Activated effector memory CD4-positive, alpha-beta T cell treated with anti-CD3 and anti-CD28 coated beads, Interleukin-2, amount 50 U/mL, for 16 hours (primary cell): Measurements from ENCODE around the gene PARG.
"Not testable (repeated sequence)": the region's sequence is repeated elsewhere in the genome, so short reads cannot be mapped to it uniquely, and the experiment has no call there.

Experiments used
- DNase-seq: peaks from one replicate; pipeline ENCODE4 v3.0.0-alpha.2; 2020

PARG gene

GRCh38 chr10:49819234-49819958 lies 122.4 kb downstream of the PARG start:
- DNase-seq = no peak

DNA sequence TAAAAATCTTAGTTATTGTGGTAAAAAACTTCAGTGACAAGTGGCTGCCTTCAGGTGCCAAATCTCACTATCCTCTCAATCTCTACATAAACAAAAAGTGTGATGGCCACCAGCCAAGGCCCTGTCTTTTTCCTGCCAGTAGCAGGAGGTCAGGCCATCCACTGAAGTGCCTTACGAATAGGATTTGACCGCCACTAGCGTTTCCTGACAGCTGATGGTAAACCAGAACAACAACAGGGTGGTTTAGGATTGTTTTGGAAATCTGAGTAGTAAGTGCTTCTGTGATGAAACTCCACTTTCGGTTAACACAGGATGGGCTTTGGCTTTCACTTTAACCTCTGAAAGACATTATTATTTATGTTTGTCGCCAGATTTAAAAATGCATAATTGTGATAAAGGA lies 124.0 kb downstream of the PARG start:
- no peak for DNase-seq

DNA sequence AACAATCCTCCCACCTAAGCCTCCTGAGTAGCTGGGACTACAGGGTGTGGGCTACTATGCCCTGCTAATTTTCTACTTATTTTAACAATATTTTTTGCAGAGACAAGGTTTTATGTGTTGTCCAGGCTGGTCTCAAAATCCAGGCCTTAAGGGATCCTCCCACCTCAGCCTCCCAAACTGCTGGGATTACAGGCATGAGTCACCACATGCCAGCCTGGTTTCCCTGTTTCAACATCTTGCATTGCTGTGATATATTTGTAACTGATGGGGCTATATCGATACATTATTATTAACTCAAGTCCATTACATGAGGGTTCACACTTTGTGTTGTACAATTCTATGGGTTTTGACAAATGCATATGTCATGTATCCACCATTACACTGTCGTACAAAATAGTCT lies 137.8 kb downstream of the PARG start:
- DNase-seq = no peak

GRCh38 chr10:49798275-49798674 lies 143.6 kb downstream of the PARG start:
- DNase-seq = no peak

GRCh38 chr10:49791100-49791499 lies 150.7 kb downstream of the PARG start:
- DNase-seq = no peak

GRCh38 chr10:49784681-49785080 lies 157.1 kb downstream of the PARG start:
- no peak for DNase-seq

GRCh38 chr10:49783645-49784044 lies 158.2 kb downstream of the PARG start:
- DNase-seq = no peak

DNA sequence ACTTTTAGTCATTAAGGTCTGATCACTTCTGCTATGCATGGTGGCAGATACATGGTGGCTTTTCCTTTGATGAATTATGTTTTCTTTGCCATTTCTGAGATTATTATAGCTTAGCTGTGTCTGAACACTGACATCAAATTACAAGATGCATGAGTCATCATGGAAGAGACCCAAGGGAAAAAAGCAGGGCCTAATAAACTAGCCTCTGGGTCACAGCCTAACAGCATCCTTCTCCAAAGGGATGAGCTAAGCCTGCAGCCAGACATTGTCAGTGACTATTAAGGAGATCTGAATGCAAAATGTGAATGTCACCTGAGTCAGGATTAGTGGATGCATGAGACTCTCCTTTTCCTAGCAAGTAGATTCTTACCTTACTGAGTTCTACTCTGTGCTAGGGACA lies 160.6 kb downstream of the PARG start:
- no peak for DNase-seq

DNA sequence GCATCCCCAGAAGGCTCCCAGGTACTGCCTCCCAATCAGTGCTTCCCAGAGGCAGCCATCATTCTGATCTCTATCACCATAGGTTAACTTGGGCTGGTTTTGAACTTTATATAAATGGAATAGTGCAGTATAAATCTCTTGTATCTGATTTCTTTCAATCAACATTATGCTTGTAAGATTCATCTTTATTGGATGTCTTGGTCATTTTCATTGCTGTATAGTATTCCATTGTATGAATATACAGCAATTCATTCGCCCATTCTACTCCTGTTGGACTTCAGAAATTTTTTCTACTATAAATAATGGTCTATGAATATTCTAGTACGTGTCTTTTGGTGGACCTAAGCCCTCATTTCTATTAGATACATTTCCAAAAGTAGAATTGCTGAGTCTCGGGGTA lies 163.6 kb downstream of the PARG start:
- DNase-seq = no peak

- no peak for DNase-seq
Observed at GRCh38 chr10:49776851-49777250, 165.0 kb downstream of the PARG start.

- no peak for DNase-seq
Observed at GRCh38 chr10:49775014-49775413, 166.8 kb downstream of the PARG start.

GRCh38 chr10:49772944-49773343 lies 168.9 kb downstream of the PARG start:
- DNase-seq = not testable (repeated sequence)

DNA sequence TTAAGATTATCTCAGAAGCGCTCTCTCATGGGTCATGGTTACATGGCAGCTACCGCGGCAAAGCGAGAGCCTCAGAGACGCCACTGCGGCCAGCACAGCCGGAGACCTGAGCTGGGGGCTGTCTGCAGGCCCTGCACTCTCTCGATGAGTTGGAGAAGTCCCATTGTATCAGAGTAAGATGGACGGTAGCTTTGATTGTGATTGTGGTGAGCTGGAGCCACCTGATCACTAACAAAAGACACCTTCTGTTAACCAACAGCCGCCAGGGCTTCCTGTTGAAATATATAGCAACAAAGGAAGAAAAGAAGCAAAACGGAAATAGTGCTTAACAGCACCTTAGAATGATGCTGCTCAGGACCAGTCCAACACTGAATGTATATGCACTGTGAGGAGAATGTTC lies 170.8 kb downstream of the PARG start:
- not testable (repeated sequence) for DNase-seq

DNA sequence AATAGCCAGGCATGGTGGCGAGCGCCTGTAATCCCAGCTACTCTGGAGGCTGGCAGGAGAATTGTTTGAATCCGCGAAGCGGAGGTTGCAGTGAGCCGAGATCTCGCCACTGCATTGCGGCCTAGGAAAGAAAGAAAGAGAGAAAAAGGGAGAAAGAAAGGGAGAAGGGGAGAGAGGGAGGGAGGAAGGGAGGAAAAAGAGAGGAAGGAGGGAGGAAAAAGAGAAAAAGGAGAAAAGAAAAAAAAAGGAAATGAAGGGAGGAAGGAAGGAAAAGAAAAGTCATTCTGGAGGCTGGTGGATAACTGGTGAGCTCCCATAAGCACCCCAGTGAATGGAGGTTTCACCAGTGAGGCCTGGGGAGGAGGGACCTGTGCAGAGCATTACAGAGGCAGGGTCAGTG lies 172.1 kb downstream of the PARG start:
- no peak for DNase-seq

DNA sequence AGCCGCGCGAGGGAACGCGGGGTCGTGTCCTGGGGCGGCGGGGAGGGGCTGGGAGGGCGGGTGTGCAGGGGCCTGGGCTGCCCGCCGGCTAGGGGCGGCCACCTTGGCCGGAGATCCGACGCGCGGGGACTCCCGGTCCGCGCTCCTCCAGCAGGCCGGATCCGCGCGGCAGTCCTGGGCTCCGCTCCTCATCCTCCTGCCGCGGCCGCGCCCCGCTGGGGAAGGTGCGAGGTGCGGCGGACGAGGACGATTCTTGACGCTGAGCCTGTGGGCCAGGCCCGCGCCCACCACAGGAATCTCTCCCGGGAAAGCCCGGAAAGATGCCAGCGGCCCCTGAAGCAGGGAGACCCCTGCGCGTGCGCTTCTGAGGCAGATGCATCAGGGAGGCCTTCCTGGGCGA lies 173.1 kb downstream of the PARG start:
- no peak for DNase-seq

- DNase-seq = no peak
Observed at GRCh38 chr10:49768329-49768728, 173.5 kb downstream of the PARG start.
